Superior temporal gyrus (tissue), 1 donor: ENCODE measurements around the gene DSG2.
"Not testable (repeated sequence)": the region's sequence is repeated elsewhere in the genome, so short reads cannot be mapped to it uniquely, and the experiment has no call there.

Experiments
- DNase-seq: peaks from one replicate; pipeline ENCODE4 v3.0.0-alpha.2; 2016; ENCODE audit errors: extremely low spot score

Gene DSG2

DNA sequence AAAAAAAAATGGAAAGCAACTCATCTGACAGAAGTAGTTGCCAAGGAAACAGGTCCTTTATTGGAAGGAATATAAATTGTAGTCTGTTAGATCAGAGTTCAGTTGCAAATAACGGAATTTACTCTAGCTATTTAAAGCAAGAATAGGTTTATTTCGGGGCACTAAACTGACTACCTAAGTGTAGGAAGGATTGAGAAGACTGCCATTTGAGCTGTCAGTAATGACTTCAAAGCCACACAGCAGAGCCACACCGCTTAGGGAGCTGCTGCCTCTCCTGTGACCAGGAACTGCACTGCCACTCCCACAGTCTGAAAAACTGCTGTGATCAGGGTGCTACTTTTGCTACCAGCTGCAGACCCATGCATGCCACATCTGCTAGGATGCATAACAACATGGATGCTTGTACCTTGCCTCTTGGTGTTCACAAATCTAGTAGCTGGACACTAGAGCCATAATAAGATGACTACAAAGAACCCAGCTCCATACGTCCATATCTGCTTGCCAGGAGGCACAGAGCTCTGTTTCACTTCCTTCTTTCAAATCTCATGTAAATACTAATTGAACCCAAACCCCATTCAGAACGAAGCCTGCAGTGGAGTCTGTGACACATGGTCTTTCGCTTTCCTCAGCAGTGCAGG, 2.2 kb downstream of the DSG2 start:
- DNase-seq, result no peak

DNA sequence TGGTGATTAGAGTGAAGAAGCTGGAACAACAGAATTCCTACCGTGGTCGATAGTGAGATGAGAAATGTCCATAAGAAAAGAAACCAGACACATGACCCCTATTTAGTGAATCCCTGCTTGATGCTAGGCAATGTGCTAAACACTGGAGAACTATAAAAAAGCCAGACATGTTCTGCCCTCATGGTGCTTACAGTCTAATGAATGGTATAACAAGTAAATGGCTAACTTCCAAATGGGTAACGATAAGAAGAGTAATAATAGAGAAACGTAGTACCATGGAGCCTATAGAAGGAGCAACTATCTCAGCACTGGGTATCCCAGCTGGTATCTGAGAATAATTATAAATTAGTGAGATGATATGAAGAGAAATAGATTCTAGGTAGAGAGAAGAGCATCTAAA, 5.0 kb downstream of the DSG2 start:
- no peak for DNase-seq

- no peak for DNase-seq
Measured at GRCh38 chr18:31504455-31505147, 6.6 kb downstream of the DSG2 start.

GRCh38 chr18:31505156-31505555, 7.2 kb downstream of the DSG2 start:
- no peak for DNase-seq

DNA sequence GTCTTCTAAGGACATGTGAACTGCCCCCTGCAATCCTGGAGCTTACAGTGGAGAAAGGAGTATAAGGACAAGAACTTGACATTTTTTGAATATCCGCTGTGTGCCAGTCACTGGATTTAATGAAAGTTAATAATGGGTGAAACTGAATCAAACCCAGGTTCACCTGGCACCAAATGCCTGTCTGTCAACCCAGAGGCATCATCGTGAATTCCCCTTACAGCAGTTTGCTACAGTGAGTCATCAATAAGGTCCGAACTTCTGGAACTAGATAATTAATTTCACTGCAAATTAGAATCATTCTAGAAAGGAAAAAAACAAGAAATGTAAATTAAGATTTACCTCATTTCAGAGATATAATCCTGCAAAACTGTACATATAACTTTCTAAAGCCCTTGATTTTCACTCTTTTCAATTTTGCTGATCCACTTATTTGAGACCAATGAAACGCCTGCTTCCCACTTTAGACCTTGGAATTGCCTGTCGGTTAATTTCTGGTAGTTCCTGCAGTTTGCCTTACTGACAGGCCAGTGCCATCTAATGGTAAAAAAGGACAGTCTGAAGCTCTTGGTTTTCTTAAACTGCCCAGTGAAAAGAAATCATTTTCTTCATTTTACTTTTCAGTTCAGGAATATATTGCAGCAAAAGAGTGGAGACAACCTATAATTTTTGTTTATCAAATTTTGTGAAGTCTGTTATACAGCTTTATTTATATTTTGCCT, 8.2 kb downstream of the DSG2 start:
- DNase-seq, result no peak

GRCh38 chr18:31507124-31507523, 9.1 kb downstream of the DSG2 start:
- DNase-seq, result not testable (repeated sequence)

GRCh38 chr18:31508781-31509180, 10.8 kb downstream of the DSG2 start:
- DNase-seq, result no peak

GRCh38 chr18:31509571-31509970, 11.6 kb downstream of the DSG2 start:
- no peak for DNase-seq

GRCh38 chr18:31510319-31510718, 12.3 kb downstream of the DSG2 start:
- DNase-seq, result no peak

- DNase-seq, result no peak
Measured at GRCh38 chr18:31511098-31511497, 13.1 kb downstream of the DSG2 start.

DNA sequence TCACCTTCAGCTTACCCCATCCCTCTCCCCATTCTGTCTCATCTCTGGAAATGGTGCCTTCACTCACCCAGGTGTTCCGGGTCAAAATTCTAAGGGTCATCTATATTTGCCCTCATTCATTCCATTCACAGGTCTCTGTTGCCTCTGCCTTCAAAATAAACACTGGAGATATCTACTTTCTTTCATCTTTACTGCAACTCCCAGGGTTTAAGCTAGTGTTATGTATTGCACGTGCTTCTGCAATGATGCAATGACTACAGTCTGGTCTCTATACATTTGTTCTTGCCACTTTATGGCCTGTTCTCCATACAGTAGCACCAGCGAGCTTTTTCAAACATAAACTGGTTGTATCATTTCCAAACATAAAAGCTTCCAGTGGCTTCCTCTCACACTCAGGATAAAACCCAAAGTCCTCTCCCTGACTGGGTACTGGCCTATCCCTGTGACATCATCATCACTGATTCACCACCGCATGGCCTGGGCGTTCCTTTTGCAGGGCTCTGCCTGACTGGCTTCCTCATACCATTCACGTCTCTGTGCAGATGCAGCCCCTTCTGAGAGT, 14.3 kb downstream of the DSG2 start:
- no peak for DNase-seq

DNA sequence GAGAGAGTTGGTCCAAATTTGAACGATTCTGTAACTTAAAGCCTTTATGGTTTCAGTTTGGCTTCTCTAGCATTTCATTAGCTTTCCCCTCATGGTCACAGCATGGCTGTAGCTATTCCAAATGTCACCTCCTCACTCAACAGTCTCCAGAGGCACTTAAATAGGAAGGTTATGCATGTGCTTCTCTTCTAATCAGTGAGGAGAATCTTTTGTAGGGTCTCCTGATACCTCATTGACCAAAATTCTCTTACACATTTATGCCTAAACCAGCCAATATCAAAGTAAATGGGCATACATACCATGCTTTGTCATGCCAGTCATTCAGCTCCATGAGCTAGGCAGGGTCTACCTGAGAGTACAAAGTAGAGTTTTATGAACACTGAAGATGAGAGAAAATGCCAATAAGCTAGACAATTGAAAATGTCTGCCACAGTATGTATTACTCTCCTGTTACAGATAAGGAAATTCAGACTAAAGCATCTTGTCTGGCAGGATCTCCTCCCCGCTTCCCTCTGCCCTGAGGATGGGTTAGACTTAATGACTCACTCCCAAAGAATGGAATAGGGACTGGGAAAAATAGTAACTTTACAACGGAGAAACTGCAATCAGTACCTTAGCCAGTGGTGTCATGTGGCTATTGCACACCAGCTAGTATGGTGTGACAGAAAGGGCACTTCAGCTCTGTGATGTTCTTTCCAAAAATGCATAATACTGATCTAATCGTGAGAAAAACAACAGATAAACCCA, 15.4 kb downstream of the DSG2 start:
- no peak for DNase-seq

DNA sequence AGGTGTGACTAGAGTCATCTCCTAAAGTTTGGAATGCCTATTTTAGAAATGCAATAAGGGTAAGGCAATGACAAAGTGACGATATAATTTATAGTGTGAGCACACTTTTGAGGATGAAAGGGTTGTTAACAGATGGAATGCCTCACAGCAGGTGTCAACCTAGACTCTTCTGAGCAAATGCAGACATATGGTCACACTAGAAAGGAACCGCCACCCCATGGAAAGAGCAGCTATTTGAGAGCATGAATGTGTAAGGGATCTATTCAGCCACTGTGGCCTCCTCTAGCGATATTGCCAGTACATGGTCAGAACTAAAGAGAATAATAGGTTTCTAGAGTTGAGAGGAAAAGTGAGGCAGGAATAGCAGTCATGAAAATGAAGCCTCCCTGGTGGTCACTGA, 18.5 kb downstream of the DSG2 start:
- no peak for DNase-seq

DNA sequence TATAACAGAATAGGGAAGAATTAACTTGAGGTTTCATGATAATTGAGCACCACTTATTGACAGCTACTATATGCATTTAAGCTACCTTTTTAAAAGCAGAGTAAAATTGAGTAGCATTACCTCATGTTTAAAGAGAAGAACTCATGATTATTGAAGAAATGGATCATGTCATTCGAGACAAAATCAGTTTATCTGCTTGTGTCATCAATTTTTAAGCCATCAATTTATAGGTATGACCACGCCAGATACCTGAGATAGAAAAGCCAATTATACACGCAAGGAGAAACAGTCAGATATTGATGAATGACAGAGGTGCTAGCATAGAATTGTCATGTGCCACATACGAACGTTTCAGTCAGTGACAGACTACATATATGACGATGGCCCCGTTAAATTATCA, 28.4 kb downstream of the DSG2 start:
- no peak for DNase-seq

DNA sequence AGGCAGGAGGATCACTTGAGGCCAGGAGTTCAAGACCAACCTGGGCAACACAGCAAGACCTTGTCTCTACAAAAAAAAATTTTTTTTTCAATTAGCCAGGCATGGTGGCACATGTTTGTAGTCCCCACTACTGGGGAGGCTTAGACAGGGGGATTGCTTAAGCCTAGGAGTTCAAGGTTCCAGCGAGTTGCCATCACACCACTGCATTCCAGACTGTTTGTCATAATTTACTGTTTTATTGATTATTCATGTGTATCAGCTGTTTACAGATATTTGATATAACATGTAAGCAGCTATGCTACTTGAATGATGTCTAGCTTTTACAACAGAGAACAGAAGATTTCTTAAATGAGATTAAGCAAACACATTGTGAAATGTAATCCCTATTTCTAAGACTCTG, 35.3 kb downstream of the DSG2 start:
- no peak for DNase-seq

GRCh38 chr18:31538837-31539236, 40.9 kb downstream of the DSG2 start:
- DNase-seq, result no peak

- DNase-seq, result no peak
Measured at GRCh38 chr18:31546476-31546875, 48.5 kb downstream of the DSG2 start.

- DNase-seq, result no peak
Measured at GRCh38 chr18:31548853-31549252, 50.9 kb downstream of the DSG2 start.

- DNase-seq, result no peak
Measured at GRCh38 chr18:31549416-31549815, 51.4 kb downstream of the DSG2 start.

DNA sequence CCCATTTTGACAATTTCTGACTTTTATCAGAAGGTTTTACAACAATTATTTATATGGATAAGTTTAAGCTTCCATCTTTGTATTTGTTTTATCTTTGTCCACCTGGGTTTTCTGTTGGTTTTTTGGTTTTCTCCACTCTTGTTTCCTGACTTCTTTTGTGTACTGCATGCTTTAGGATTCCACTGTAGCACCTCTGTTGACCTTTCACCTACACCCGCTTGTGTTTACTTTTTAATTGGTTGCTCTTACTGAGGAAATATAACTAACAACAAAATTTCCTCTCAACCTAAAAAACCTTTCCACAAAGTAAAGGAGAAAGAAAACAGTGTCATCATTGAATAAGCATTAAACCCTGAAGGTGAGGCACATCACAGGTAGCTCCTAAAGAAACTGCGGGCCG, 53.9 kb downstream of the DSG2 start:
- DNase-seq, result no peak

GRCh38 chr18:31553800-31554199, 55.8 kb downstream of the DSG2 start:
- DNase-seq, result no peak

DNA sequence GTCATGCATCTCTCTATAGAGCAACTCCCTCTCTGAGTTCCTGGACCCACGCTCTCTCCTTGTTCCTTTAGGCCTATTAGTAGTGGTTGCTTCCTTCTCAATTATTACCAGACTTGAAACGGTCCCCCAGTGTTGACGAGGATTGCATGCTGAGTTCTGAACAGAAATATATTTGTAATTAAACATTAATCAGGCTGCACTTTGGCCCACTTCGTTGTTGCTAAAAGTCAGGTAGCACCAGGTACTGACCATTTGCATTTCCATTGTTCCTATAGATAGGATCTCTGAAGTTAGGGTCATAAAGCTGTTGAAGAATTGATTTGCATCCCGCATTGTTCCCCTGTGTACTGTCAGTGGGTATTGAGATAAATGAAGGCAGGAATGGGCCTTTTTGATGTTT, 56.8 kb downstream of the DSG2 start:
- DNase-seq, result no peak
